ENCODE measurements around the gene RPS6KA3. TPM values are rescaled to one million over a fixed set of nuclear protein-coding genes. Genes with fewer than 3 reads are reported as not detected.

RPS6KA3 gene
- 7.2 TPM for polyA plus RNA-seq

DNA sequence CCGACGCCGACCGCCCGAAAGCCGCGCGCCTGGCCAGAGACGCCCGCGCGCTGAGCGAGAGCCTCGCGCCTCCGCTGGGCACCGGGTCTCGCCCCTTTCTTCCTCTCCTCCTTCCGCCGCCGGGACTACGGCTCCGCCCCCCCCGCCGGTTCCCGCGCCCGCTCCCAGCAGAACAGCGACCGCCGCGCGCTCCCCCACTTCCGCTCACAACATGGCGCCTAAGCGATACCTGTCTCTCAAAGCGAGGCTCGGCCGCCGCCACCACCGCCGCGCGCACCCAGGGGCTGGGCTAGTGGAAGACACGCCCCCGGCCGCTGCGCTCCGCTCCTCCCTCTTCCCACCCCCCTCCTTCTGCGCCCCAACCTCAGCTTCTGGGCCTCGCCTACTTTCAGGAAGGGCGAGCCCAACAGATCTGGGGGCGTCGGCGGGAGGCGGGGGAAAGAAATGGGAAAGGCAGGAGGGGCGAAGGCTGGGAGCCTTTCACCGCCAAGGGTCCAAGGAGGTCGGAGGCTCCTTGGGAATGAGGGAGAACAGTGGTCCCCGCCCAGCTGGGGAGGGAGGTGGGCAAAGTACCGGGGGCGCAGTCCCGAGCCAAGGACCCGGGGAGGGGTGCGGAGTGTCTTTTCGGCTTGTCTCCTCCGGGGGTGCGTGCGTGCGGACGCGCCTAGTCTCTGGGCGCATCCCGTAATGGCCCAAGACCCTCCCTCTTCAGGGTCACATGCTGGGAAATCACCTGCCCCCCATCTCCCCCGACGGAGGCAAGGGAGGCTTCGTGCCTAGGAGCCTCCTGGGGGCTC is at the start of gene RPS6KA3:
Gene RPS6KA3, minus strand, starts transcription at position 100 of the 797 bp plus-strand sequence. CDS start 277 bp downstream, outside the sequence.
- H3K4me3 Mint-ChIP-seq, result peak within 1 kb of the TSS; percentile 94 to 97 (median 96)

DNA sequence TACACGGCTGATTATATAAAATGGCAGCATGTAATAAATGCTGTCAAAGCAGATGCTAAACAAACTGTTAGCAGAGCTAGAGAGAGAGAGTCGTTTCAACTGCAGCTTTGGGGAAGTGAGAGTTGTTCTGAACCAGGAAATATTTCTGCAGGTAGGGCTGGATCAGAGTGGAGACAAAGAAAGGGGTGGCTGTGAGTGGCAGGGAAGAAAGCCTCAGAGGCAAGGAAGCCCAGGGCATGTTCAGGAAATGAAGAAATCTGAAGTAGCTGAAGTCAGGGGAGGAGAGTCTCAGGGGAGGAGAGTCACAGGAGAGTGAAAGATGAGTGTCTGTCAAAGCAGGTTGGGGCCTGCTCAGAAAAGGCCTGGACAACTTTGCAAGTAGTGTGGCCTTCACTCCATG is 48.4 kb upstream of the RPS6KA3 start:
- H3K36me3 Mint-ChIP-seq, result no peaks in the 10 kb centered on the region
- H3K27me3 Mint-ChIP-seq, result peaks cover 1% of the 10 kb centered on the region
- H3K27ac Mint-ChIP-seq, result peak overlapping the region in 2 of 3 donors; percentile 0 to 74
- peaks cover 24 to 38% (median 25%) of the 10 kb centered on the region in 3 donors for H3K4me1 Mint-ChIP-seq
- H3K4me3 Mint-ChIP-seq, result peak overlapping the region in 2 of 4 donors; percentile 74 to 89
- H3K9me3 Mint-ChIP-seq, result no peaks in the 10 kb centered on the region

More for the DNA sequence above, at the start of gene RPS6KA3:
- peak within 1 kb of the TSS; percentile 91 to 97 (median 95) for H3K27ac Mint-ChIP-seq
- H3K36me3 Mint-ChIP-seq, result peaks cover 1% of the 10 kb centered on the region
- H3K9me3 Mint-ChIP-seq, result no peaks in the 10 kb centered on the region
- H3K27me3 Mint-ChIP-seq, result peaks cover 2% of the 10 kb centered on the region
- peaks cover 6 to 15% (median 13%) of the 10 kb centered on the region in 3 donors for H3K4me1 Mint-ChIP-seq

DNA sequence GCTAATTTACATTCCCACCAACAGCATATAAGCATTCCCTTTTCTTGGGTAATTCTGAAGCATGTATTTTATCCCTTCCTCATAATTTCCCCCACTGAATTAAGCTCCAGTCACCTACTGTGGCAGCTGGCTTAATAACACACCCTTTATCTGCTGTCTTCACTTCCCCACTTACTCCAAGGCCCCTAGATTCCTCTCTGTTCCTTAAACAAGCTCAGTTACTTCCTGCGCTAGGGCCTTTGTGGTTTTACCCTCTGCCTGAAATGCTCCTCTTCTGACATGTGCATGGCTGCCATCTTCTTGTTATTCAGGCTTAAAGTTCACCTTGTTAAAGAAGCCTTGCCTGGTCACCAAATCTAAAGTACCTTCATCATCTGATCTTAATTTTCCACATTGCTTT is 47.2 kb upstream of the RPS6KA3 start:
- H3K36me3 Mint-ChIP-seq, result peaks cover 4% of the 10 kb centered on the region
- H3K4me3 Mint-ChIP-seq, result no peak overlapping the region
- H3K9me3 Mint-ChIP-seq, result no peaks in the 10 kb centered on the region
- peaks cover 1% of the 10 kb centered on the region for H3K27me3 Mint-ChIP-seq
- peaks cover 22 to 31% (median 25%) of the 10 kb centered on the region in 3 donors for H3K4me1 Mint-ChIP-seq
- peak overlapping the region in 2 of 3 donors; percentile 9 to 11 for H3K27ac Mint-ChIP-seq

DNA sequence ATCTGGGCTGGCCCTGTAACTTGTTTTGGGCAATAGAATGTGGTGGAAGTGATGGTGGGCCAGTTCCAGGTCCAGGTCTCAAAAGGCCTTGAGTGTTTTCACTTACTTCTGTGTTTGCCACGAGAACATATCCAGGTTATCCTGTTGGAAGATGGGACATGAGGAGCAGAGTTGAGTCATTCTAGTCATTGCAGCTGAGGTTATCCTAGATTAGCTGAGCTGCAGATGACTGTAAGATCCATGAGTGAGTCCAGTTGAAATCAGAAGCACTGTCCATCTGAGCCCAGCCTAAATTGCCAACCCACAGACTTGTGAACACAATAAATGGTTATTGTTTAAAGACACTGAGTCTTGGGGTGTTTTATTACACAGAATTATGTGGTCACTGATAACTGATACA is 45.3 kb upstream of the RPS6KA3 start:
- Mint-ChIP-seq H3K4me3 (no peak overlapping the region), H3K36me3 (peaks cover 4% of the 10 kb centered on the region), H3K27me3 (peaks cover 3% of the 10 kb centered on the region), H3K27ac (peak overlapping the region in 1 of 3 donors; percentile 34), H3K4me1 (peaks cover 23 to 27% (median 25%) of the 10 kb centered on the region in 3 donors), H3K9me3 (no peaks in the 10 kb centered on the region)

DNA sequence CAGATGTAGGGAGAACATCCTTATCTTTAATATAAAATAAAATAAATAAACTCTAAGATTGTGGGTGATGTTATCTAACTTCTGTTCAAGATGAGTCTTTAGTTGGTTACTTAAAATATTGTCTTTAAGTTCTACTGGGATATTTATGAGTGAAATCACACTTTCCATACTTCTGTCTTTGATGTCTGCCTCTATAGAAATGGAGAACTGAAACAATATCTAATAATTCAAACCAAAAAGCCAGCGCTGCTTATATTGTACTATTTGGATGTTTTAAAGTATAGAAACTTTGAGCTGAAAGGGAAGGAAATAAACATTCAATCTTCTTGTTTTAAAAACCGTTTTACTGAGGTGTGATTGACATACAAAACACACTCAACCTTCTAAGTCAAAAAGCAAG is 44.8 kb upstream of the RPS6KA3 start:
- H3K27ac Mint-ChIP-seq, result peak overlapping the region in 1 of 3 donors; percentile 34
- H3K36me3 Mint-ChIP-seq, result peaks cover 4% of the 10 kb centered on the region
- H3K27me3 Mint-ChIP-seq, result peaks cover 3% of the 10 kb centered on the region
- no peak overlapping the region for H3K4me3 Mint-ChIP-seq
- no peaks in the 10 kb centered on the region for H3K9me3 Mint-ChIP-seq
- peaks cover 21 to 27% (median 23%) of the 10 kb centered on the region in 3 donors for H3K4me1 Mint-ChIP-seq

DNA sequence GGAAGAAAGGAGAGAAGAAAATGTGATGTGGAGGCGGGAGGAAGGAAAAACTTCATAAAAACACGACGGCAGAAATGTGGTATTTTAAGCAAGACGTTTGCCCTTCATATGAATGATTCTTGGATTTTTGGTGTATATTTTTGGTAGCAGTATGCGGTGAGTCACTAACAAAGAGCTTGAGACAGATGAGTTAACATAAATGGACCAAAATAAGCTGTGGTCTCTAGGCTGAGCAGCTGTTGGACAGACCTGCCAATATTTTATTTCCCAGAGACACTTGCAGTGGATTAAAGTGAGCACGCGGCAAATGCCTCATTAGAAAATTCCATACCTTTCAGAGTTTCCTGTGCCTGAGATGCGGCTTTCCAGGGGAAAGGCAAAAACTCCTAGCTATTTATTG is 43.1 kb upstream of the RPS6KA3 start:
- Mint-ChIP-seq H3K36me3 (peaks cover 4% of the 10 kb centered on the region), H3K4me1 (peaks cover 16 to 19% (median 16%) of the 10 kb centered on the region in 3 donors), H3K27ac (no peak overlapping the region)

DNA sequence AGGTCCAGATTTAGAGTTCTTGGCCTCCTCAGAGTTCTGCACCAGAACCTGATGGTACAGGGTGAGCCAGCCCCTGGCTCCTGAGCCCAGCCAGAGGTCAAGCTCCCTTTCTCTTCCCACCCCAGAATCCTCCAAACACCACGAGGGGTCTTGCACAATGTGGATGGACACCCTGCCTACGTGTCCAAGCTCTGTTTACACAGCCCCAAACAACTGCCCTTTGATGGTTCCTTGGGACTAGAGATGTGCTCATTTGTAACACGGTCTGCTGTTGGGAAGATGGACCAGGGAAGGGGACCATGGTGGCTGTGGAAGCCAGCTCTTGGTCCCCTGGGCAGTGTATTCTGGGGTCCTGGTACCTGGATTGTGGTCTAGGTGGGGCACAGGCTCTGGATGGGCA is 40.0 kb upstream of the RPS6KA3 start:
- H3K9me3 Mint-ChIP-seq, result no peaks in the 10 kb centered on the region
- H3K4me3 Mint-ChIP-seq, result no peak overlapping the region
- H3K27ac Mint-ChIP-seq, result no peak overlapping the region
- peaks cover 3% of the 10 kb centered on the region for H3K27me3 Mint-ChIP-seq
- peaks cover 4% of the 10 kb centered on the region for H3K36me3 Mint-ChIP-seq
- H3K4me1 Mint-ChIP-seq, result peaks cover 8 to 10% (median 9%) of the 10 kb centered on the region in 3 donors

More for the DNA sequence above, 43.1 kb upstream of the RPS6KA3 start:
- H3K9me3 Mint-ChIP-seq, result no peaks in the 10 kb centered on the region
- H3K4me3 Mint-ChIP-seq, result no peak overlapping the region
- H3K27me3 Mint-ChIP-seq, result peaks cover 3% of the 10 kb centered on the region

DNA sequence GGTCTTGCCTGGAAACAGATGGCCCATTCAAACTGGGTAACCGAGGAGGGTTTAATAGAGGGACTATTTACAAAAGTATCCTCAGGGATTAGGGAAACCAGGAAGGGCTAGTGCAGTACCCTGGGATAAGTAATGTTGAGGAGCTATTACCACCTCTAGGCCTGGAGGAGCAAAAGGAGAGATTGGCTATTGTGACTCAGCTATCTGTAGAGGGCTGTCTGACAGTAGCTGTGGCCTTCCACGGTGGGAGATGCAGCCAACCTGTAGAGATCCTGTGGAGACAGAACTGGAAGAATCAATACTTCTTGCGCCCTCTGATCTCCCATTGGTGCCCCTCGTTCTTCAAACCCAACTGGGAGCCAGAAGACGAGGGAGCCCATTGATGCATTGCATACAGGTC is 34.1 kb upstream of the RPS6KA3 start:
- Mint-ChIP-seq H3K9me3 (peaks cover 0 to 2% (median 0%) of the 10 kb centered on the region in 3 donors), H3K27ac (no peak overlapping the region), H3K4me1 (no peaks in the 10 kb centered on the region), H3K36me3 (no peaks in the 10 kb centered on the region), H3K27me3 (no peaks in the 10 kb centered on the region), H3K4me3 (no peak overlapping the region)

DNA sequence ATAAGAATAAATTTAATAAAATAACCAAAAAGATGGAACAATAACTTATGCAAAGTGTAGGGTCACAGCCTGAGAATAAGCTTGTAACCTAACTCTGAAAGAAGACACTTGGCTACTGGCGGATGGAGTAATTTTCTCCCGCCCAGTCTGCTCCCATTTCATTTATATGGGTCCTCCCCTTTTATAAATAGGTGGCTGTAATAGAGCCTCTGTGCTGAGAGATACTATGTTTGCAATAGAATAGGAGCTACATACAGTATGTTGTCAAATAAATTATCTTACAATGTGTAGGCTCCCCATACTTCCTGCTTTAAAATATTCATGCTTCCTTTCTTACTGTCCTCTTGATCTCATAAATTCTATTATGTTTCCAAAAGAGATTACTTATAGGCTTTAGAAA is 28.2 kb upstream of the RPS6KA3 start:
- H3K27ac Mint-ChIP-seq, result no peak overlapping the region
- H3K27me3 Mint-ChIP-seq, result no peaks in the 10 kb centered on the region
- no peaks in the 10 kb centered on the region for H3K36me3 Mint-ChIP-seq
- no peaks in the 10 kb centered on the region for H3K4me1 Mint-ChIP-seq
- H3K4me3 Mint-ChIP-seq, result no peak overlapping the region
- H3K9me3 Mint-ChIP-seq, result peaks cover 0 to 6% (median 4%) of the 10 kb centered on the region in 3 donors

DNA sequence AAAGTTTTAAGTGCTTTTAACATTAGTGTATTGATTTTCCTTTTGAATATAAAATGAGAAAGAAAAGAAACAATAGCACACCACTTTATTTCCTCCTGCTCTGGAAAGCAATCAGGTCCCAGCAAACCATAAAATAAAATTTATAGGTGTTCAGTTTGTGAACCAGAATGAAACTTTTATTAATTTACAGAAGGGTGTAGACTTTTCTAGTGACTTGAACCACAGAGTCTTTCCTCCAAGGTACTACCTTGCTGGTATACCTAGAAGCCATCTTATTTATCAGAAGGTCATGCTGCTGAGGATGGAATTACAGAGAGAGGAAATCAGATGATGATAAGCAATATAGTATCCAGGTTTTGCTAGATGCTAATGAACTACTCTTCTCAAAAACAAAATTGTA is 27.6 kb upstream of the RPS6KA3 start:
- Mint-ChIP-seq H3K36me3 (no peaks in the 10 kb centered on the region), H3K4me1 (no peaks in the 10 kb centered on the region), H3K27me3 (no peaks in the 10 kb centered on the region), H3K27ac (no peak overlapping the region), H3K4me3 (no peak overlapping the region), H3K9me3 (peaks cover 0 to 6% (median 4%) of the 10 kb centered on the region in 3 donors)

DNA sequence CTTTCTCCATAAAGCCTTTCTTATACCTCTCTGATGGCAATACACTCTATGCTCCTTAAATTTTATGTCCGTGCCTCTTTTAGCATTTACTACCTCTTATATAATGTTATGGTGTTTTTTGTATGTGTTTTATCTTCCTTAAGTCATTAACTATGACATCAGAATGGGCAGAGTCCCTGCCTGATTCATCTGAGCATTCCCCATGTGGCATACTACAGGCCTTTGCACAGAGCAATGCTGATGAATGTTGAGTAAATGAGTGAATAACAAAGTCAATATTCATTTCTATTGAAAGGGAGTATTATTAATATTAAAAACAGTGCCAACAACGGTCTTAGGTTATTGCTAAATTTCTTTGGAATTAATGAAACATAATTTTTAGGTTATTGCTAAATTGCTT is 18.8 kb upstream of the RPS6KA3 start:
- Mint-ChIP-seq H3K27ac (no peak overlapping the region), H3K4me1 (no peaks in the 10 kb centered on the region), H3K4me3 (no peak overlapping the region), H3K27me3 (peaks cover 4% of the 10 kb centered on the region), H3K9me3 (peaks cover 0 to 2% (median 0%) of the 10 kb centered on the region in 3 donors), H3K36me3 (peaks cover 4% of the 10 kb centered on the region)

DNA sequence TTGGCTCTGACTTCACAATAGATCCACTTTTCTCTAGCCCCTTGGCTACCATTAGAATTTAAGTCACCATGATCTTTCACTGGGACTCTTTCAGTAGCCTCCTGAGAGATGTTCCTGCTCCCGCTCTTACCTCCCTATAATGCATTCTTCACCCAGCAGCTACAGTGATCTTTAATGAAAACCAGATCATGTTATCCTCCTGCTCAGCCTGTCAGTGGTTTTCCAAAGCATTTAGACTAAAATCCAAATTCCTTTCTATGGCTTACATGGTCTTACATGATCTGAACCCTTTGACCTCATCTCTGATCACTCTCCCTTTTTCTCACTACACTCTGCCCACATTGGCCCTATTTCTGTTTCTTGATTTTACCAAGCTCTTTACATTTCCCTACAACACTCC is 18.3 kb upstream of the RPS6KA3 start:
- Mint-ChIP-seq H3K27me3 (peaks cover 4% of the 10 kb centered on the region), H3K36me3 (peaks cover 4% of the 10 kb centered on the region), H3K4me3 (no peak overlapping the region), H3K27ac (no peak overlapping the region), H3K9me3 (peaks cover 0 to 2% (median 0%) of the 10 kb centered on the region in 3 donors), H3K4me1 (no peaks in the 10 kb centered on the region)

DNA sequence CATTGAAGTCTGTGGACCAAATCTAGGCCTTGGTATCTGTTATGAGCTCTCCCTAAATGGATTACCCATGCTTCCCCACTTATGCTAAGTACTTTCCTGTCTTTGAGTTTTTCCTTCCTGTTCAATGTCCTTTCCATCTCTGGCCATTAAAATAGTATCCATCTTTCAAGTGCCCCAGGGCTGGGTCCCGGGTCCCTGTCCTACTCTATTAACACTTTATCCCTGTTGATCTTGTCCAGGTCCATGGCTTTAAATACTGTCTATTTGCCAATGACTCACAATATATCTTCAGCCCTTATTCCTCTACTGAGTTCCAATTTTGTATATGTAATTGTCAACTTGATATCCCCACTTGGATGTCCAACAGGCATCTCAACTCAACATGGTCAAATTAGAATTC is 17.7 kb upstream of the RPS6KA3 start:
- no peak overlapping the region for H3K4me3 Mint-ChIP-seq
- peaks cover 4% of the 10 kb centered on the region for H3K36me3 Mint-ChIP-seq
- H3K9me3 Mint-ChIP-seq, result peaks cover 0 to 2% (median 0%) of the 10 kb centered on the region in 3 donors
- no peaks in the 10 kb centered on the region for H3K4me1 Mint-ChIP-seq
- H3K27me3 Mint-ChIP-seq, result peaks cover 4% of the 10 kb centered on the region
- no peak overlapping the region for H3K27ac Mint-ChIP-seq

DNA sequence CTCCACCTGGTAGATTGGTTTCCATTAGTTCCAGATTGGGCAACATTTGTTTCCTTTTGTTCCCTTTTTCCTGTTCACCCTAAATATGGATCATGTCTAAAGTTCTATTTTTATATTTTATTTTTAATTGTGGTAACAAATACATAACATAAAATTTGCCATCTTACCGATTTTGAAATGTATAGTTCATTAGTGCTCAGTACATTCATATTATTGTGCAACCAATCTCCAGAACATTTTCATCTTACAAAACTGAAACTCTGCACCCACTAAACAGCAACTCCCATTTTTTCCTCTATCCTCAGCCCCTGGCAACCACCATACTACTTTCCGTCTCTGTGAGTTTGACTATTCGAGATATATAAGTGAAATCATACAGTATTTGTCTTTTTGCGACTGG is 14.2 kb upstream of the RPS6KA3 start:
- H3K36me3 Mint-ChIP-seq, result peaks cover 2% of the 10 kb centered on the region
- no peak overlapping the region for H3K4me3 Mint-ChIP-seq
- peaks cover 0 to 2% (median 0%) of the 10 kb centered on the region in 3 donors for H3K9me3 Mint-ChIP-seq
- H3K27me3 Mint-ChIP-seq, result peaks cover 3% of the 10 kb centered on the region
- peaks cover 0 to 1% (median 0%) of the 10 kb centered on the region in 3 donors for H3K4me1 Mint-ChIP-seq
- H3K27ac Mint-ChIP-seq, result no peak overlapping the region

DNA sequence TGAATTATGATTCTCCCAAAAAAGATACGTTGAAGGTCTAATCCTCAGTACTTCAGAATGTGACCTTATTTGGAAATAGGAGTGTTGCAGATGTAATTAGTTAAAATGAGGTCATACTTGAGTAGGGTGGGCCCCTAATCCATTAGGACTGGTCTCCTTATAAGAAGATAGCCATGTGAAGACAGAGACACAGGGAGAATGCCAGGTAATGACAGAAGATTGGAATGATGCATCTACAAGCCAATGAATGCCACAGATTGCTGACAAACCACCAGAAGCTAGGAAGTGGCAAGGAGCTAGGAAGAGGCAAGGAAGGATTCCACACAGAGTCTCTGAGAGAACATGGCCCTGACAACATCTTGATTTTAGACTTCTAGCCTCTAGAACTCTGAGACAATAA is 7.4 kb upstream of the RPS6KA3 start:
- H3K9me3 Mint-ChIP-seq, result no peaks in the 10 kb centered on the region
- no peak overlapping the region for H3K27ac Mint-ChIP-seq
- H3K27me3 Mint-ChIP-seq, result peaks cover 5% of the 10 kb centered on the region
- no peaks in the 10 kb centered on the region for H3K36me3 Mint-ChIP-seq
- H3K4me3 Mint-ChIP-seq, result no peak overlapping the region
- peaks cover 0 to 1% (median 0%) of the 10 kb centered on the region in 3 donors for H3K4me1 Mint-ChIP-seq

DNA sequence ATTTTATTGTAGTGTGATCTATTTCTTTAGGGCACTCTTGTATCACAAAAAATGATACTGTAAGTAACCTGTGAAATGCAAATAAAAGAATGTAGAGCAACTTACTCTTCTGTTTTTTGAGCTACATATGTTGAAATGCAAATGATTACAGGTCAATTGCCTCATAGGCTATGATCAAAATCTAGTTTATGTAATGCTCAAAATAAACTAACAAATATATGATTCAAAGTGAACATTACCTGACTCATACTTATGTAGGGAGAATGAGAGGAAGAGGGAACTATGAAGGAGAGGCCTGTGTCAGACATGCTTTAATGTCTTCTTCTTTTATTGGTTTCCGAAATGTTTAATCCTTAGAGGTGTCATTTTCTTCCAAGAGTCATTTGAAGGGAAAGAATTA is 5.0 kb upstream of the RPS6KA3 start:
- H3K36me3 Mint-ChIP-seq, result peaks cover 1% of the 10 kb centered on the region
- peaks cover 2% of the 10 kb centered on the region for H3K27me3 Mint-ChIP-seq
- H3K27ac Mint-ChIP-seq, result no peak overlapping the region
- H3K9me3 Mint-ChIP-seq, result no peaks in the 10 kb centered on the region
- peaks cover 0 to 2% (median 2%) of the 10 kb centered on the region in 3 donors for H3K4me1 Mint-ChIP-seq
- H3K4me3 Mint-ChIP-seq, result peak overlapping the region in 1 of 4 donors; percentile 21
